ENCODE measurements around the gene UCN.
"Not testable (repeated sequence)": the region's sequence is repeated elsewhere in the genome, so short reads cannot be mapped to it uniquely, and the experiment has no call there.

UCN gene

GRCh38 chr2:27285481-27285880, 22.8 kb downstream of the UCN start:
- DNase-seq (ENCODE audit: low read depth in 2 of 3, low spot score in 1 of 3), result no peak

GRCh38 chr2:27284996-27285395, 23.2 kb downstream of the UCN start:
- DNase-seq (ENCODE audit: low read depth in 2 of 3, low spot score in 1 of 3), result no peak

GRCh38 chr2:27282892-27283291, 25.4 kb downstream of the UCN start:
- no peak for DNase-seq (ENCODE audit: low read depth in 2 of 3, low spot score in 1 of 3)

GRCh38 chr2:27281855-27282559, 26.2 kb downstream of the UCN start, which contains the start of gene TRIM54:
TSS of gene TRIM54 (plus strand) at chr2:27282429. CDS start at chr2:27282732, 303 bp downstream.
- DNase-seq (ENCODE audit: low read depth in 2 of 3, low spot score in 1 of 3), result no peak

GRCh38 chr2:27281442-27281841, 26.8 kb downstream of the UCN start:
- no peak for DNase-seq (ENCODE audit: low read depth in 2 of 3, low spot score in 1 of 3)

GRCh38 chr2:27280826-27281225, 27.4 kb downstream of the UCN start:
- no peak for DNase-seq (ENCODE audit: low read depth in 2 of 3, low spot score in 1 of 3)

- no peak for DNase-seq (ENCODE audit: low read depth in 2 of 3, low spot score in 1 of 3)
Observed at GRCh38 chr2:27278010-27278409, 30.2 kb downstream of the UCN start.

GRCh38 chr2:27275211-27276150, 32.8 kb downstream of the UCN start, which contains the start of gene DNAJC5G:
TSS of gene DNAJC5G (plus strand) at chr2:27275433. CDS start at chr2:27276729, 1,296 bp downstream.
- DNase-seq (ENCODE audit: low read depth in 2 of 3, low spot score in 1 of 3), result no peak

GRCh38 chr2:27272537-27273522, 35.4 kb downstream of the UCN start:
- not testable (repeated sequence) for DNase-seq (ENCODE audit: low read depth in 2 of 3, low spot score in 1 of 3)

GRCh38 chr2:27271631-27272340, 36.5 kb downstream of the UCN start:
- DNase-seq (ENCODE audit: low read depth in 2 of 3, low spot score in 1 of 3), result no peak

- no peak for DNase-seq (ENCODE audit: low read depth in 2 of 3, low spot score in 1 of 3)
Observed at GRCh38 chr2:27270670-27271069, 37.6 kb downstream of the UCN start.

GRCh38 chr2:27270131-27270530, 38.1 kb downstream of the UCN start:
- no peak for DNase-seq (ENCODE audit: low read depth in 2 of 3, low spot score in 1 of 3)

- not testable (repeated sequence) for DNase-seq (ENCODE audit: low read depth in 2 of 3, low spot score in 1 of 3)
Observed at GRCh38 chr2:27268296-27268695, 39.9 kb downstream of the UCN start.

- DNase-seq (ENCODE audit: low read depth in 2 of 3, low spot score in 1 of 3), result no peak
Observed at GRCh38 chr2:27265536-27265870, 42.7 kb downstream of the UCN start.

GRCh38 chr2:27264753-27265535, 43.3 kb downstream of the UCN start:
- peak; percentile 32 to 59 (median 40) for DNase-seq (ENCODE audit: low read depth in 2 of 3, low spot score in 1 of 3)

GRCh38 chr2:27264253-27264752, 43.9 kb downstream of the UCN start:
- DNase-seq (ENCODE audit: low read depth in 2 of 3, low spot score in 1 of 3), result no peak

- DNase-seq (ENCODE audit: low read depth in 2 of 3, low spot score in 1 of 3), result no peak
Observed at GRCh38 chr2:27263287-27264252, 44.7 kb downstream of the UCN start.

Data from stimulated activated CD4-positive, alpha-beta T cell treated with anti-CD3 and anti-CD28 coated beads, Interleukin-12 subunit alpha, Interleukin-12 subunit beta, amount 100 ng/mL, for 48 hours (primary cell).